Thyroid gland (tissue), 4 donors: ENCODE results near the gene PXDN. TPM values are rescaled to one million over a fixed set of nuclear protein-coding genes. Genes with fewer than 3 reads are reported as not detected.

ENCODE experiments used
- DNase-seq, 2 donors: peaks; one replicate each; pipeline ENCODE4 v3.0.0-alpha.2; 2019
- H3K27ac ChIP-seq, 3 donors: fragments of 200-600 bp; sonication (generic); 1 replicate in 2 of 3; 2 replicates in 1 of 3; pipeline ENCODE4 v1.5.1; 2016 to 2019; ENCODE audit warnings: mild to moderate bottlenecking in 1 of 3, moderate library complexity in 1 of 3
- H3K27me3 ChIP-seq: fragments of 200-600 bp; sonication (generic); one replicate; pipeline ENCODE4 v1.5.1; 2019
- H3K36me3 ChIP-seq, 2 donors: fragments of 200-600 bp; sonication (generic); one replicate each; pipeline ENCODE4 v1.5.1; 2016 to 2019
- H3K4me1 ChIP-seq, 2 donors: fragments of 200-600 bp; sonication (generic); one replicate each; pipeline ENCODE4 v1.5.1; 2017 to 2019
- H3K4me3 ChIP-seq, 3 donors: fragments of 200-600 bp; sonication (generic); replicated peaks in 1 of 3; 1 replicate in 2 of 3; 2 replicates in 1 of 3; pipeline ENCODE4 v1.5.1; 2016; ENCODE audit warnings: mild to moderate bottlenecking in 1 of 3
- H3K9me3 ChIP-seq: fragments of 200-600 bp; sonication (generic); one replicate; pipeline ENCODE4 v1.5.1; 2017
- POLR2A ChIP-seq, 2 donors: fragments of 450-650 bp; IDR thresholded peaks; one replicate each; pipeline ENCODE4 v1.6.1; 2017; ENCODE audit warnings: antibody characterized with exemption in 2 of 2, mild to moderate bottlenecking in 2 of 2, moderate library complexity in 1 of 2
- WGBS, 2 donors: methylation state at CpG; one replicate each; pipeline ENCODE4 v1.1.5; 2017; 5-methylcytosine and 5-hydroxymethylcytosine counted together
- intact Hi-C: fragments of 100-400 bp; cut with DNase I; formaldehyde crosslinking; loops from one replicate; pipeline ENCODE4 v1.15.1; 2023
- total RNA-seq, 4 donors: library from RNA; depleted of rRNA; stranded (reverse); fragments of >200 nt; gene quantifications; one replicate each; pipeline ENCODE4 v1.2.3, GENCODE V29; 2016
- TF ChIP-seq, protein P1 (sequence below), 6 experiments: fragments of 200-600 bp in 3 of 6; fragments of 450-650 bp in 3 of 6; sonication (generic) in 3 of 6; IDR thresholded peaks; one replicate each; pipeline ENCODE4 v1.5.1; 2016 to 2019; ENCODE audit warnings: antibody characterized with exemption in 6 of 6, mild to moderate bottlenecking in 2 of 6, inconsistent platforms in 1 of 6, moderate library complexity in 1 of 6

Gene PXDN
- total RNA-seq, 4 donors from 2014 or later = 6.9 to 17.3 (median 13.6) TPM

DNA sequence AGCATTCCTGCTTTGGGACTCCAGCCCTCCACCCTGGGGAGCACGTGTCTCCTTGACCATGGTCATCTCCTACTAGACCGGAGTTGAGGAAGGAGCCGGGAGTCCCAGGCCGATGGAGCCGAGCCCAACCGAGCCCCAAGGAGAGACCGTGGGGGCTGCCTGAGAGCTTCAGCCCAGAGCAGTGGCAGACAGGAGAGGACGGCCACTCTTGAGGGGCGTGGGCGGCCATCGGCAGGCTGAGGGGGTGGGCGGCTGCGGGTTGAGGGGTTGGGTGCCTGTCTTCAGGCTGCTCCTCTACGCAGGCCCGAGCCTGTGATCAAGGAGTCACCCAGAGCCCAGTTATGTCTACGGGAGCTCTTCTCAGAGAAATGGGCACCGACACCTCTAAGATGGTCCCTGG, 158.7 kb downstream of the PXDN start:
- no peak for TF ChIP-seq POLR2A (IDR thresholded peaks at IDR 0.05)
- TF ChIP-seq, protein P1, sequence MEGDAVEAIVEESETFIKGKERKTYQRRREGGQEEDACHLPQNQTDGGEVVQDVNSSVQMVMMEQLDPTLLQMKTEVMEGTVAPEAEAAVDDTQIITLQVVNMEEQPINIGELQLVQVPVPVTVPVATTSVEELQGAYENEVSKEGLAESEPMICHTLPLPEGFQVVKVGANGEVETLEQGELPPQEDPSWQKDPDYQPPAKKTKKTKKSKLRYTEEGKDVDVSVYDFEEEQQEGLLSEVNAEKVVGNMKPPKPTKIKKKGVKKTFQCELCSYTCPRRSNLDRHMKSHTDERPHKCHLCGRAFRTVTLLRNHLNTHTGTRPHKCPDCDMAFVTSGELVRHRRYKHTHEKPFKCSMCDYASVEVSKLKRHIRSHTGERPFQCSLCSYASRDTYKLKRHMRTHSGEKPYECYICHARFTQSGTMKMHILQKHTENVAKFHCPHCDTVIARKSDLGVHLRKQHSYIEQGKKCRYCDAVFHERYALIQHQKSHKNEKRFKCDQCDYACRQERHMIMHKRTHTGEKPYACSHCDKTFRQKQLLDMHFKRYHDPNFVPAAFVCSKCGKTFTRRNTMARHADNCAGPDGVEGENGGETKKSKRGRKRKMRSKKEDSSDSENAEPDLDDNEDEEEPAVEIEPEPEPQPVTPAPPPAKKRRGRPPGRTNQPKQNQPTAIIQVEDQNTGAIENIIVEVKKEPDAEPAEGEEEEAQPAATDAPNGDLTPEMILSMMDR (IDR thresholded peaks at IDR 0.05) = no peak
- H3K36me3 ChIP-seq = no peaks in the 10 kb centered on the region

DNA sequence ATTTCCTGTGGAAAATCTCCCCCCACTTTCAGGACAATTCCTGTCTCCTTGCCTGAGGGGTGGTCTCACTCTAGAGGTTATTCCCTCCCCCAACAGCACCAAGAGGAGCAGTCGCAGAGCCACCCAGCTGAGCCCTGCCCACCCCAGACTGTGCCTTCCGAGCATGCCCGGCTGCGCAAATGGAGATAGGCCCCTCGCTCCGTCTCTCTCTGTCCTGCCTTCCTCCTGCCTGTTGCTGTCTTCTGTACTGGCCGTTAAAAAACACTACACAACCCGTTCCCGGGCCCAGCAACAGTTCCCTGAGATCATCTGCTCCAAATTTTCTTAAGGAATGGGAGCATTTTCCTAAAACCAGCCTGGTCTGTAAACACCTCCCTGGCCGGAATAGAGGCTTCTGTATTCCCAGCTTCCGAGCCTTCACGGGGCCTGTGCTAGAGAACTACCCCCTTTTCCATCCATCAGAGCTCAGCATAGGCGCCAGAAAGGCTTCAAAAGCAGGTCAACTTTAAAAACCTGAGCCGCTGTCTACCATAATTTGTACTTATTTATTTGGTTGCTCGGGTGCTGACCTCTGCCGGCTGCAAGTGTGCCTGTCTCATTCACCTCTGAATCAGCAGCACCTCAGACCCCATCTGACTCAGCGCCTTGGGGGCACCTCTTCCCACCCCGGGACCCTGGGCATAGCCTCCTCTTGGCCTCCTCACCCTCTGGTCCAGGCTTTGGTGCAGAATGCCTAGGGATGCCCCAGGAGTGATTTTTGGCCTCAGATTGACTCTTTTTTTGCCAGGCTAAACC, 159.4 kb downstream of the PXDN start:
- Histone ChIP-seq H3K27ac (no peak overlapping the region), H3K27me3 (no peaks in the 10 kb centered on the region), H3K36me3 (no peaks in the 10 kb centered on the region), H3K4me1 (no peaks in the 10 kb centered on the region), H3K9me3 (no peaks in the 10 kb centered on the region), H3K4me3 (no peak overlapping the region)
- 88 to 94% methylated on average over 18 of the region's 18 CpGs for WGBS, 2 donors
- no peak for TF ChIP-seq POLR2A (IDR thresholded peaks at IDR 0.05)
- TF ChIP-seq, protein P1 (IDR thresholded peaks at IDR 0.05) = no peak
- intact Hi-C loops = no loop called here
- no peak for DNase-seq

More for the DNA sequence above, 158.7 kb downstream of the PXDN start:
- 93 to 95% methylated on average over 10 to 13 of the region's 17 CpGs for WGBS, 2 donors
- Histone ChIP-seq H3K4me1 (no peaks in the 10 kb centered on the region), H3K4me3 (no peak overlapping the region), H3K27me3 (no peaks in the 10 kb centered on the region), H3K27ac (no peak overlapping the region), H3K9me3 (no peaks in the 10 kb centered on the region)
- intact Hi-C loops = no loop called here
- no peak for DNase-seq

DNA sequence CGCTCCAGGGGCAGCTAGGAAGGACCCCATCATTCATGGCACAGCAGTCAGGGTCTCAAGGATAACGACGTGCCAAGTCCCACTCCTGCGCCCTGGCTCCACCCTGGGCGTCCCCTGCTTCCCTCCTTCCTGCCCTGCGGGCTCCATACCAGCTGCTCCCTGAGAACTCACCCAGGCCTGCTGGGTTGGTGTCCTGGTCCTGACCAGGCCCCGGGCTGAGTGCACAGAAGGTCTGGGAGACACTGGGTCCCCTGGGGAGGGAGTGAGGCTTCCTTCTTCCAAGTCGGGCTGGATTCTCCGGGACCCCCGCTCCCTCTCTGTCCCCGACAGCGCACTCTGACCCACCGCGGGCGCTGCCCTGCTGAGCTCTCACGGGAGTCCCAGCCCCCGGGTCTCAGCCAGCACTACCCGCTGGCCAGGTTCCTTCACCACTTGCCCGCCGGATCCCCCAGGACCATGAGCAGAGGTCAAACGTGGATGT, 160.2 kb downstream of the PXDN start:
- no peaks in the 10 kb centered on the region for H3K36me3 ChIP-seq
- TF ChIP-seq, protein P1 (IDR thresholded peaks at IDR 0.05) = no peak
- no peak for TF ChIP-seq POLR2A (IDR thresholded peaks at IDR 0.05)
- H3K4me3 ChIP-seq = no peak overlapping the region
- H3K9me3 ChIP-seq = no peaks in the 10 kb centered on the region
- WGBS, 2 donors = 90 to 93% methylated on average over 18 to 20 of the region's 21 CpGs
- intact Hi-C loops = no loop called here
- no peaks in the 10 kb centered on the region for H3K4me1 ChIP-seq
- no peak overlapping the region for H3K27ac ChIP-seq
- no peaks in the 10 kb centered on the region for H3K27me3 ChIP-seq
- DNase-seq = no peak

DNA sequence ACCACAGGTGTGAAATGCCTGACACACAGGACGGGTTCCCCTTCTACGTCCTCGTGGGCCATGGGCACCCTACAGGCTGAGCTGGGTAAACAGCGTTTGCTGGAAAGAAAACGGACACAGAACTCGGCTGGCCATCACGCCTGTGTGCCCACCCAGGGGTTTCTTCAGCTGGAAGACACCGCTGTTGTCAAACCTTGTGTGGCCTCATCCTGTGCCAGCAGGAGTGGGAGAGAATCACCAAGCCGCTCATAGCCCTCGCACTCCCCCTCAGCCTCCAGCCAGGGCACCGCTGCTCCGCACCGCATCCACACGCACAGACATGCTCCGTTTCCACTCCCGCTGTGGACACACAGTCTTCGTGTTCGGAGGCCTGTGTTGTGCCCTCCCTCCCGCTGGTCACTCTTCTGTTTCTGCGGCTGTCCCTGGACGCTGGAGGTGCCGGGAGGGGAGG, 161.4 kb downstream of the PXDN start:
- no peak overlapping the region for H3K27ac ChIP-seq
- no peaks in the 10 kb centered on the region for H3K4me1 ChIP-seq
- H3K9me3 ChIP-seq = no peaks in the 10 kb centered on the region
- no peak for DNase-seq
- no peaks in the 10 kb centered on the region for H3K36me3 ChIP-seq
- 84 to 89% methylated on average over 19 to 22 of the region's 22 CpGs for WGBS, 2 donors
- TF ChIP-seq, protein P1 (IDR thresholded peaks at IDR 0.05) = no peak
- TF ChIP-seq POLR2A (IDR thresholded peaks at IDR 0.05) = no peak
- H3K27me3 ChIP-seq = no peaks in the 10 kb centered on the region
- H3K4me3 ChIP-seq = no peak overlapping the region
- intact Hi-C loops = no loop called here

DNA sequence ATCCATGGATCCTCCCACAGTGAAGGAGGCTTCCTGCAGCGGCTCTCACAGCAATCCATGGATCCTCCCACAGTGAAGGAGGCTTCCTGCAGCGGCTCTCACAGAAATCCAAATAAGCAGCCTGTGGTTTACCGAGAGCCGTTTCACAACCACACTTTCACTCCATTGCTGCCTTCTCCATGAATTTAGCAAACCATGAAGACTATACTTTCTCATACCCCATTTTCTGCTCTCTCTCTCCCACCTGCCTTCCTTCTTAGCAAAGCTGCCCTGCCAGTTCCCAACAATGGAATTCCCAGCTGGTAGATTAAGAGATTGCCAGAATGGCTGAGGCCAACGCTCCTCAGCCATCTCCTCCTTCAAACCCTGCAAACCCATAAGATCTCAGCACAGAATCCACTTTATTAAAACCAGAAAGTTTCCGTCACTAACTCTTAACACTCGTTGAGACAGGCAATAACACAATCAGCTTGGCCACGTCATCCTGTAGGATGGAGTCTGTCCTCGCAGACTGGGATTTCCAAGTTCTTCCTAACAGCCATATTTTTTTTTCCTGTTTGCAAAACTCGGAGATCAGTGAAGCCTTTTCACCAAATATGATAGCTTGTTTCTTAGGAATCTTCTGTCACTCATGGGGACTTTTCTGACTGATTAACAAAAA, 162.2 kb downstream of the PXDN start:
- WGBS, 2 donors = 87% methylated on average over 10 of the region's 10 CpGs
- H3K27me3 ChIP-seq = no peaks in the 10 kb centered on the region
- H3K27ac ChIP-seq = no peak overlapping the region
- H3K9me3 ChIP-seq = no peaks in the 10 kb centered on the region
- intact Hi-C loops = no loop called here
- H3K36me3 ChIP-seq = no peaks in the 10 kb centered on the region
- no peak for TF ChIP-seq POLR2A (IDR thresholded peaks at IDR 0.05)
- TF ChIP-seq, protein P1 (IDR thresholded peaks at IDR 0.05) = no peak
- DNase-seq = no peak
- no peak overlapping the region for H3K4me3 ChIP-seq
- no peaks in the 10 kb centered on the region for H3K4me1 ChIP-seq
